ENCODE data around the gene SORCS1. TPM values are rescaled to one million over a fixed set of nuclear protein-coding genes. Genes with fewer than 3 reads are reported as not detected.

SORCS1 gene
- polyA plus RNA-seq, 1 donor (not counting 4 experiments of a cell fraction or from before 2014, with no cell fraction given): not detected

DNA sequence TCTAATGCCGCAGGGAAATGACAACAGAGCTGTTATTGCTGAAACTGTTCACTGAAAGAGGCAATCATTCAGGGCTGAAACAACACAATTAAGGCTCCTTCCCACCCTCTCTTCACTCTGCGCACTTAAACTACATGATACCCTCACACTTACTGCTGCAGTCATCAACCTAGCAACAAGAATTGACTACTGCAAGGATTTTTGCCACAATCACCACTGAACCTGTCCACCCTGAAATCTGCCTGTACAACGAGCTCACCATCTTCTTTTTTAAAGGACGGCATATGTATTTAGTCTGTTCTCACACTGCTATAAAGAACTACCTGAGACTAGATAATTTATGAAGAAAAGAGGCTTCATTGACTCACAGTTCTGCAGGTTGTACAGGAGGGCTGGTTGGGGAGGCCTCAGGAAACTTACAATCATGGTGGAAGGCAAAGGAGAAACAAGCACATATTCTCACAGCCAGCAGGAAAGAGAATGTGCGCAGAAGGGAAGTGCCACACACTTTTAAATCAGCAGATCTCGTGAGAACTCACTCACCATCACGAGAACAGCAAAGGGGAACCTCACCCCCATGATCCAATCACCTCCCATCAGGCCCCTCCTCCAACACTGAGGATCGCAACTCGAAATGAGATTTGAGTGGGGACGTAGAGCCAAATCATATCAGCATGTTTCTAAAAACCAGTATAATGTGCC, 131.7 kb downstream of the SORCS1 start:
- H3K9ac ChIP-seq (ENCODE audit: control insufficient read depth, extremely low read depth, insufficient read depth, low read length): no peak overlapping the region
- no peaks in the 10 kb centered on the region for H3K27me3 ChIP-seq (ENCODE audit: control insufficient read depth, extremely low read depth, insufficient read depth, low read length)
- no peak overlapping the region for H2AFZ ChIP-seq (ENCODE audit: control insufficient read depth, low read length)
- no peaks in the 10 kb centered on the region for H4K20me1 ChIP-seq (ENCODE audit: control insufficient read depth, extremely low read depth, insufficient read depth, low read length)
- H3K9me3 ChIP-seq (ENCODE audit: control insufficient read depth, low read depth, low read length): no peaks in the 10 kb centered on the region
- H3K4me2 ChIP-seq (ENCODE audit: control insufficient read depth, extremely low read depth, insufficient read depth, low read depth, low read length): no peak overlapping the region
- dilution Hi-C loops (cut with MboI; ENCODE audit: extremely low pct_ligation_motif_present, low sequenced_read_pairs): no loop called here
- no peaks in the 10 kb centered on the region for H3K79me2 ChIP-seq (ENCODE audit: control insufficient read depth, insufficient read depth, low read length)
- FAIRE-seq (no peak), DNase-seq (ENCODE audit: low read depth, low spot score) (no peak)
- no peak overlapping the region for H3K4me3 ChIP-seq (ENCODE audit: control insufficient read depth in 2 of 3, extremely low read depth in 1 of 3, insufficient read depth in 2 of 3, low read depth in 1 of 3, low read length in 3 of 3)
- H3K4me1 ChIP-seq (ENCODE audit: control insufficient read depth, extremely low read depth, insufficient read depth, low read length): no peaks in the 10 kb centered on the region
- no peaks in the 10 kb centered on the region for H3K9me1 ChIP-seq (ENCODE audit: control insufficient read depth, extremely low read depth, insufficient read depth, low read length)
- no peak for TF ChIP-seq EZH2 (IDR thresholded peaks at IDR 0.05; ENCODE audit: low read length)
- TF ChIP-seq, protein P1, sequence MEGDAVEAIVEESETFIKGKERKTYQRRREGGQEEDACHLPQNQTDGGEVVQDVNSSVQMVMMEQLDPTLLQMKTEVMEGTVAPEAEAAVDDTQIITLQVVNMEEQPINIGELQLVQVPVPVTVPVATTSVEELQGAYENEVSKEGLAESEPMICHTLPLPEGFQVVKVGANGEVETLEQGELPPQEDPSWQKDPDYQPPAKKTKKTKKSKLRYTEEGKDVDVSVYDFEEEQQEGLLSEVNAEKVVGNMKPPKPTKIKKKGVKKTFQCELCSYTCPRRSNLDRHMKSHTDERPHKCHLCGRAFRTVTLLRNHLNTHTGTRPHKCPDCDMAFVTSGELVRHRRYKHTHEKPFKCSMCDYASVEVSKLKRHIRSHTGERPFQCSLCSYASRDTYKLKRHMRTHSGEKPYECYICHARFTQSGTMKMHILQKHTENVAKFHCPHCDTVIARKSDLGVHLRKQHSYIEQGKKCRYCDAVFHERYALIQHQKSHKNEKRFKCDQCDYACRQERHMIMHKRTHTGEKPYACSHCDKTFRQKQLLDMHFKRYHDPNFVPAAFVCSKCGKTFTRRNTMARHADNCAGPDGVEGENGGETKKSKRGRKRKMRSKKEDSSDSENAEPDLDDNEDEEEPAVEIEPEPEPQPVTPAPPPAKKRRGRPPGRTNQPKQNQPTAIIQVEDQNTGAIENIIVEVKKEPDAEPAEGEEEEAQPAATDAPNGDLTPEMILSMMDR (optimal IDR thresholded peaks at IDR 0.05 in 1 of 3, IDR thresholded peaks at IDR 0.05 in 1 of 3, conservative IDR thresholded peaks at IDR 0.05 in 1 of 3; ENCODE audit: extremely low read depth in 1 of 3, insufficient read depth in 2 of 3, low read length in 3 of 3): no peak
- H3K36me3 ChIP-seq (ENCODE audit: control insufficient read depth in 2 of 2, extremely low read depth in 1 of 2, insufficient read depth in 2 of 2, low read length in 2 of 2): no peaks in the 10 kb centered on the region
- no peak overlapping the region for H3K27ac ChIP-seq (ENCODE audit: control insufficient read depth, insufficient read depth, low read length)

DNA sequence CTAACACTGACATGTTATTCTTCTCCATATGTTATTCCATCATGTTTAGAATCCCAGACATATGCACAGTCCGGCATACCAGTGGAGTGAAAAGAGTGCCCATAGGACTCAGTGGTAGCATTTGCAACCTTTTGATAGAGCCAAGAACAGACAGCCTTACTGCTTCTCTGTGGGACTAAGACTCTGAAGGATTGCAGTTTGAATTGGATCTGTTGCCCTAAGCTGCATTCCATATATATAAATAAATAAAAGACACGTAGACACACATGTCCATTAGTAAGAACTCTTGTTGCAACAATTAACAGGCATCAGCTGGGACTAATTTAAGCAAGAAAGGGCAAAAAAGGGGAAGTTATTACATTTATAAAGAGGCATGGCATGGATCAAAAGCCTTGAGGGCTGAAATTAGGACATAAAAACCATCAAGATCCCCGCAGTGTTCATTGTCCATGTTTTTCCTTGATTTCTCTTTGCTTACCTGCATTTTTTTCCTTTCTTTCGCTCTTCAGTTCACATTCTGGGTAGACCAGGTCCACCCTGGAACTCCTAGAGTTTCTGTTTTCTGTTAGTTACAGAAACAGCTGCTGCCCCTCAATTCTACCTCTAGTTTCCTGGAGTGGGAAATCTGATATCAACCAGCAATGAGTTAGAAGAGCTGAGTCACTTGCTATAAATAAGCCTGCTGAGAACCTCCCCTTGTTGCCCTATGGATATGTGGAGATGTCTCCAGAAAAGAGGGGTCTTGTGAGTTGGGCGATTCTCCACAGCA, 132.4 kb downstream of the SORCS1 start:
- no peaks in the 10 kb centered on the region for H3K36me3 ChIP-seq (ENCODE audit: control insufficient read depth in 2 of 2, extremely low read depth in 1 of 2, insufficient read depth in 2 of 2, low read length in 2 of 2)
- H3K27me3 ChIP-seq (ENCODE audit: control insufficient read depth, extremely low read depth, insufficient read depth, low read length): no peaks in the 10 kb centered on the region
- H3K4me3 ChIP-seq (ENCODE audit: control insufficient read depth in 2 of 3, extremely low read depth in 1 of 3, insufficient read depth in 2 of 3, low read depth in 1 of 3, low read length in 3 of 3): no peak overlapping the region
- H3K79me2 ChIP-seq (ENCODE audit: control insufficient read depth, insufficient read depth, low read length): no peaks in the 10 kb centered on the region
- no peak for DNase-seq (ENCODE audit: low read depth, low spot score)
- H3K9me3 ChIP-seq (ENCODE audit: control insufficient read depth, low read depth, low read length): no peaks in the 10 kb centered on the region
- no peak overlapping the region for H3K27ac ChIP-seq (ENCODE audit: control insufficient read depth, insufficient read depth, low read length)
- H3K9ac ChIP-seq (ENCODE audit: control insufficient read depth, extremely low read depth, insufficient read depth, low read length): no peak overlapping the region
- dilution Hi-C loops (cut with MboI; ENCODE audit: extremely low pct_ligation_motif_present, low sequenced_read_pairs): no loop called here
- TF ChIP-seq, protein P1 (optimal IDR thresholded peaks at IDR 0.05 in 1 of 3, IDR thresholded peaks at IDR 0.05 in 1 of 3, conservative IDR thresholded peaks at IDR 0.05 in 1 of 3; ENCODE audit: extremely low read depth in 1 of 3, insufficient read depth in 2 of 3, low read length in 3 of 3): no peak
- TF ChIP-seq EZH2 (IDR thresholded peaks at IDR 0.05; ENCODE audit: low read length): no peak
- no peaks in the 10 kb centered on the region for H3K4me1 ChIP-seq (ENCODE audit: control insufficient read depth, extremely low read depth, insufficient read depth, low read length)
- H4K20me1 ChIP-seq (ENCODE audit: control insufficient read depth, extremely low read depth, insufficient read depth, low read length): no peaks in the 10 kb centered on the region
- no peaks in the 10 kb centered on the region for H3K9me1 ChIP-seq (ENCODE audit: control insufficient read depth, extremely low read depth, insufficient read depth, low read length)
- FAIRE-seq: no peak
- H2AFZ ChIP-seq (ENCODE audit: control insufficient read depth, low read length): no peak overlapping the region
- H3K4me2 ChIP-seq (ENCODE audit: control insufficient read depth, extremely low read depth, insufficient read depth, low read depth, low read length): no peak overlapping the region

Data from keratinocyte (primary cell).